HepG2 (cell line): Measurements from ENCODE around the gene GNL2.

Experiments used
- NFYB ChIP-seq: sonication (generic); formaldehyde crosslinking; IDR thresholded peaks from 2 replicates; pipeline ENCODE4 v1.4.0; 2020; ENCODE audit warnings: missing genetic modification reagents
- ZNF138 ChIP-seq: sonication (generic); formaldehyde crosslinking; IDR thresholded peaks from 2 replicates; pipeline ENCODE4 v1.5.0; 2020; ENCODE audit warnings: mild to moderate bottlenecking, low read depth, missing genetic modification reagents
- ZNF280B ChIP-seq: sonication (generic); formaldehyde crosslinking; IDR thresholded peaks from 2 replicates; pipeline ENCODE4 v1.5.0; 2020; ENCODE audit warnings: missing genetic modification reagents, mild to moderate bottlenecking, borderline replicate concordance

GRCh38 chr1:37593726-37594125 is 2.0 kb downstream of the GNL2 start:
- TF ChIP-seq ZNF280B (CRISPR knock-in tag) (no peak), NFYB (no peak), ZNF138 (CRISPR knock-in tag) (no peak)
